ENCODE measurements around the gene SAMD1.

DNA sequence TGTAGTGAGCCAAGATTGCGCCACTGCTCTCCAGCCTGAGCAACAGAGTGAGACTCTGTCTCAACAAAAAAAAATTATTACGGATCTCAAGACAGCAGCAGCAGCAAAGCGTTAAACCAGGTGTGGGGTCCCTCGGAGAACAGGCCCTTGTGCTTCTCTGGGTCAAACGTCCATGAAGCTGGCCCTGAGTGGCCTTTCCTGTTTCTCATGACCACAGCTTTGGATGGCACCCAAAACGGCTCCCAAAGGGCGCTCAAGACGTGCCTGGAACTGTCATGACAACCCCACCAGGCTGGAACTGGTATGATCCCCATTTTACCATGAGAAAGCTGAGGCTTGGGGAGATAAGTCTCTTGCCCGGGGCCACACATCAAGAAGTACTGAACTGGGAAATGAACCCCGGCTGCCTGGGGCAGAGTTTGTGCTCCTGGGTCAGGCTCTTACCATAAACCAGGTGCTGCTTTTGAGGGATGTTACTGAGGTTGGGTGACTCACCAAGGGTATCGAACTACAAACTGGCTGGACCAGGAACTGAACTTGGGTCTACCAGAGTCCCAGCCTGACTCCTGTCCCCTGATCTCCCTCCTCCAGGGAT lies 11.6 kb upstream of the SAMD1 start:
- TF ChIP-seq, protein P1, sequence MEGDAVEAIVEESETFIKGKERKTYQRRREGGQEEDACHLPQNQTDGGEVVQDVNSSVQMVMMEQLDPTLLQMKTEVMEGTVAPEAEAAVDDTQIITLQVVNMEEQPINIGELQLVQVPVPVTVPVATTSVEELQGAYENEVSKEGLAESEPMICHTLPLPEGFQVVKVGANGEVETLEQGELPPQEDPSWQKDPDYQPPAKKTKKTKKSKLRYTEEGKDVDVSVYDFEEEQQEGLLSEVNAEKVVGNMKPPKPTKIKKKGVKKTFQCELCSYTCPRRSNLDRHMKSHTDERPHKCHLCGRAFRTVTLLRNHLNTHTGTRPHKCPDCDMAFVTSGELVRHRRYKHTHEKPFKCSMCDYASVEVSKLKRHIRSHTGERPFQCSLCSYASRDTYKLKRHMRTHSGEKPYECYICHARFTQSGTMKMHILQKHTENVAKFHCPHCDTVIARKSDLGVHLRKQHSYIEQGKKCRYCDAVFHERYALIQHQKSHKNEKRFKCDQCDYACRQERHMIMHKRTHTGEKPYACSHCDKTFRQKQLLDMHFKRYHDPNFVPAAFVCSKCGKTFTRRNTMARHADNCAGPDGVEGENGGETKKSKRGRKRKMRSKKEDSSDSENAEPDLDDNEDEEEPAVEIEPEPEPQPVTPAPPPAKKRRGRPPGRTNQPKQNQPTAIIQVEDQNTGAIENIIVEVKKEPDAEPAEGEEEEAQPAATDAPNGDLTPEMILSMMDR (IDR thresholded peaks at IDR 0.05 in 8 of 11, conservative IDR thresholded peaks at IDR 0.05 in 3 of 11), result no peak
- TF ChIP-seq POLR2A (IDR thresholded peaks at IDR 0.05), result no peak
